ENCODE results near the gene GAPDH. TPM values are rescaled to one million over a fixed set of nuclear protein-coding genes. Genes with fewer than 3 reads are reported as not detected.

GAPDH gene
- total RNA-seq, 4 donors from 2014 or later: 1,442 to 2,828 (median 1,967) TPM

DNA sequence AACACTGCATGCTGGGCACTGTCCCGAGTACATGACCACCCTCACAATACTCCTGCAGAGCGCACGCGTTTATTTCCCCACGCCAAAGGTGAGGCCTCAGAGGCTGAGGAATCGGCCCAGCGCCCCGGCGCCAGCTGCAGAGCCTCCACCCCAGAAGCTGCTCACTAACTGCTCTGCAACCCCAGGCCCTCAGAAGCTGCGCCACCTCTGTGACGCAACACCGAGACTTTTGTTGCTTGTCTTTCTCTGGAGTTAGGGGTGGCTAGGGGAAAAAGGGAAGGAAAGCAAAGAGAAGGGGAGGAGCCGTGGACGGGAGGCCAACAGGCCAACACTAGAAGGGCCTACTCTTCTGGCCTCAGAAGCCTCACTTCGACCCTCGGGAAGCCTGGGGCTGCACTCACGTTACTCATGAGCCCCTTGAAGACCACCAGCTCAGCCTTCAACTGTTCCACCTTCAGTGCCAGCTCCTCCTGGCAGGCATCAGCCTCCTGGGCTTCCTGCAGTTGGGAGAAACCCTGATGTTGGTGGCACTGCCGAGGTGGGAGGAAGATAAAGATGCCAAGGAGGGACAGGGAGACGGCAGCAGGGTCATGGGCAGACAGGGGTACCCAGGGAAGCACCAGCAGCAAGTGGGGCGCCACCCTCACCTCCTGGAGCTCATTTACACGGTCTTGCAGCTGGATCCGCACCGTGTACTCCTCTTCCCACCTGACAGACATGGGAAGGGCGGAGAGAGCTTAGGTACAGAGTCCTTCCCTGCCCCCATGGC is 16.2 kb downstream of the GAPDH start:
- Histone ChIP-seq H3K4me1 (peaks cover 65% of the 10 kb centered on the region), H3K27me3 (no peaks in the 10 kb centered on the region), H3K4me3 (no peak overlapping the region), H3K27ac (peak overlapping the region; percentile 78), H3K36me3 (peaks cover 19% of the 10 kb centered on the region), H3K9me3 (no peaks in the 10 kb centered on the region)
- DNase-seq (ENCODE audit: low spot score in 2 of 2): no peak
- TF ChIP-seq POLR2AphosphoS5 (IDR thresholded peaks at IDR 0.05) (no peak), CTCF (IDR thresholded peaks at IDR 0.05) (no peak), POLR2A (IDR thresholded peaks at IDR 0.05) (peak in 1 of 2 donors; percentile 9), EP300 (IDR thresholded peaks at IDR 0.05) (no peak)
- 71% methylated on average over 20 of the region's 24 CpGs for WGBS

GRCh38 chr12:6551063-6551461 is 16.7 kb downstream of the GAPDH start:
- 0% methylated on average over 2 of the region's 18 CpGs for WGBS
- H3K4me3 ChIP-seq: peak overlapping the region; percentile 6
- TF ChIP-seq EP300 (IDR thresholded peaks at IDR 0.05) (no peak), CTCF (IDR thresholded peaks at IDR 0.05) (no peak), POLR2AphosphoS5 (IDR thresholded peaks at IDR 0.05) (peak in 2 of 3 donors; percentile 32 to 48), POLR2A (IDR thresholded peaks at IDR 0.05) (no peak)
- peak in 1 of 2 donors; percentile 90 for DNase-seq (ENCODE audit: low spot score in 2 of 2)
- no peaks in the 10 kb centered on the region for H3K9me3 ChIP-seq
- H3K27me3 ChIP-seq: no peaks in the 10 kb centered on the region
- peak overlapping the region; percentile 78 for H3K27ac ChIP-seq
- H3K4me1 ChIP-seq: peaks cover 65% of the 10 kb centered on the region
- peaks cover 14% of the 10 kb centered on the region for H3K36me3 ChIP-seq

GRCh38 chr12:6551496-6552139 is 17.3 kb downstream of the GAPDH start:
- Histone ChIP-seq H3K36me3 (peaks cover 14% of the 10 kb centered on the region), H3K27ac (peak overlapping the region; percentile 78), H3K9me3 (no peaks in the 10 kb centered on the region), H3K4me1 (peaks cover 68% of the 10 kb centered on the region), H3K4me3 (peak overlapping the region; percentile 6), H3K27me3 (no peaks in the 10 kb centered on the region)
- 26% methylated on average over 10 of the region's 11 CpGs for WGBS
- TF ChIP-seq POLR2A (IDR thresholded peaks at IDR 0.05) (no peak), POLR2AphosphoS5 (IDR thresholded peaks at IDR 0.05) (peak in 1 of 3 donors; percentile 27)
- no peak for DNase-seq (ENCODE audit: low spot score in 2 of 2)

DNA sequence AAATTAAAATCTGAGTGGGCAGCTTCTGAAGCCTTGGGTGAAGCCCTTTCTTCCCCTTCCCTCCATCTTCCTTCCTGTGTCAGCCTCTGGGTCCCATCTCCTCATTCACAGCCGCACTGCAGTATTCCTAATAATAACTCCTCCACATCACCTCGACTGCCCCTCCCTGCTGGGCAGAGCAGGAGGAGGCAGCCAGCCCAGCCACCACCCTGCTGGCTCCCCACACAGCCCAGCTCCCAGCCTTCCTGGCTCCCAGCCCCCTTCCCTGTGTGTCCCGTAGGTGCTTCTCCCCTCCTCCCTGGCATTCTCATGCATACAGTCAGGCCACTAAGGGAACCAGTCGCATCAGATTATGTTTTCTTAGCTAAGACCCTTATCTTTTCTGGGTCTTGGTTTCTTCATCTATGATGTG is 17.8 kb downstream of the GAPDH start:
- no peak for DNase-seq (ENCODE audit: low spot score in 2 of 2)
- no peak for TF ChIP-seq POLR2A (IDR thresholded peaks at IDR 0.05)
- TF ChIP-seq EP300 (IDR thresholded peaks at IDR 0.05): no peak
- TF ChIP-seq CTCF (IDR thresholded peaks at IDR 0.05): no peak
- TF ChIP-seq POLR2AphosphoS5 (IDR thresholded peaks at IDR 0.05): no peak
- Histone ChIP-seq H3K9me3 (no peaks in the 10 kb centered on the region), H3K36me3 (peaks cover 17% of the 10 kb centered on the region), H3K4me3 (no peak overlapping the region), H3K4me1 (peaks cover 70% of the 10 kb centered on the region), H3K27ac (peak overlapping the region; percentile 78), H3K27me3 (no peaks in the 10 kb centered on the region)
- 19% methylated on average over 4 of the region's 4 CpGs for WGBS

GRCh38 chr12:6553051-6553868 is 18.9 kb downstream of the GAPDH start:
- TF ChIP-seq EP300 (IDR thresholded peaks at IDR 0.05) (no peak), POLR2AphosphoS5 (IDR thresholded peaks at IDR 0.05) (peak in 1 of 3 donors; percentile 73), POLR2A (IDR thresholded peaks at IDR 0.05) (peak in 1 of 2 donors; percentile 16), CTCF (IDR thresholded peaks at IDR 0.05) (no peak)
- WGBS: 17% methylated on average over 12 of the region's 15 CpGs
- peak overlapping the region; percentile 59 for H3K4me3 ChIP-seq
- H3K9me3 ChIP-seq: no peaks in the 10 kb centered on the region
- H3K27ac ChIP-seq: peak overlapping the region; percentile 78
- peaks cover 13% of the 10 kb centered on the region for H3K36me3 ChIP-seq
- H3K4me1 ChIP-seq: peaks cover 66% of the 10 kb centered on the region
- DNase-seq (ENCODE audit: low spot score in 2 of 2): no peak
- no peaks in the 10 kb centered on the region for H3K27me3 ChIP-seq

All from suprapubic skin (tissue), 4 donors.